ENCODE results near the gene SNAP47.

GRCh38 chr1:227796359-227796915 is 61.2 kb downstream of the SNAP47 start:
- TF ChIP-seq, protein P1, sequence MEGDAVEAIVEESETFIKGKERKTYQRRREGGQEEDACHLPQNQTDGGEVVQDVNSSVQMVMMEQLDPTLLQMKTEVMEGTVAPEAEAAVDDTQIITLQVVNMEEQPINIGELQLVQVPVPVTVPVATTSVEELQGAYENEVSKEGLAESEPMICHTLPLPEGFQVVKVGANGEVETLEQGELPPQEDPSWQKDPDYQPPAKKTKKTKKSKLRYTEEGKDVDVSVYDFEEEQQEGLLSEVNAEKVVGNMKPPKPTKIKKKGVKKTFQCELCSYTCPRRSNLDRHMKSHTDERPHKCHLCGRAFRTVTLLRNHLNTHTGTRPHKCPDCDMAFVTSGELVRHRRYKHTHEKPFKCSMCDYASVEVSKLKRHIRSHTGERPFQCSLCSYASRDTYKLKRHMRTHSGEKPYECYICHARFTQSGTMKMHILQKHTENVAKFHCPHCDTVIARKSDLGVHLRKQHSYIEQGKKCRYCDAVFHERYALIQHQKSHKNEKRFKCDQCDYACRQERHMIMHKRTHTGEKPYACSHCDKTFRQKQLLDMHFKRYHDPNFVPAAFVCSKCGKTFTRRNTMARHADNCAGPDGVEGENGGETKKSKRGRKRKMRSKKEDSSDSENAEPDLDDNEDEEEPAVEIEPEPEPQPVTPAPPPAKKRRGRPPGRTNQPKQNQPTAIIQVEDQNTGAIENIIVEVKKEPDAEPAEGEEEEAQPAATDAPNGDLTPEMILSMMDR (IDR thresholded peaks at IDR 0.05; ENCODE audit: low read length) = no peak
- TF ChIP-seq EZH2 (optimal IDR thresholded peaks at IDR 0.05; ENCODE audit: low read depth, low read length) = no peak
- no peak for TF ChIP-seq EZH2phosphoT487 (IDR thresholded peaks at IDR 0.05; ENCODE audit: low read length)

Measured in MM.1S (cell line).